CD4-positive, alpha-beta T cell treated with Interferon gamma for 1 hour (primary cell): ENCODE measurements around the gene APBB2.
"Not testable (repeated sequence)": the region's sequence is repeated elsewhere in the genome, so short reads cannot be mapped to it uniquely, and the experiment has no call there.

Experiments used
- DNase-seq: peaks from one replicate; pipeline ENCODE4 v3.0.0-alpha.2; 2020

Gene APBB2

GRCh38 chr4:41095192-41095872 is 119.0 kb downstream of the APBB2 start:
- DNase-seq: no peak

GRCh38 chr4:41092128-41092527 is 122.2 kb downstream of the APBB2 start:
- DNase-seq: no peak

- no peak for DNase-seq
These were observed 132.5 kb downstream of the APBB2 start for GRCh38 chr4:41081847-41082246.

DNA sequence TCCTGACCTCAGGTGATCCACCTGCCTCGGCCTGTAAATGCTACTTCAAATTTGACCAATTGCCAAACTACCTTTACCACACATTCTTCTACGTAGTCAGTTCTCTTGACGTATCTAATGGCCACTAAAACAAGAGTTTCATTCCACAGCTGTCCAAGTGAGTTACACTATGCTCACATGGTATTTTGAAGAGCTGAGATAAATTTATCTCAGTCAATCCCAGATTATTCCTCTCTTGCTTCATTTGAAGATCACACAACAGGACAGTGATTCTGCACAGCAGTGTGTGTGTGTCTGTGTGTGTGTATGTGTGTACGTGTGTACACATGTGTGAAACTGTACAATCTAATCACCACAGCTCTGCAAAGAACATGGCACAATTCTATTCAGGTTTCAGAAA is 133.4 kb downstream of the APBB2 start:
- no peak for DNase-seq

- no peak for DNase-seq
These were observed 134.3 kb downstream of the APBB2 start for GRCh38 chr4:41079881-41080560.

- DNase-seq: no peak
These were observed 136.7 kb downstream of the APBB2 start for GRCh38 chr4:41077628-41078027.

DNA sequence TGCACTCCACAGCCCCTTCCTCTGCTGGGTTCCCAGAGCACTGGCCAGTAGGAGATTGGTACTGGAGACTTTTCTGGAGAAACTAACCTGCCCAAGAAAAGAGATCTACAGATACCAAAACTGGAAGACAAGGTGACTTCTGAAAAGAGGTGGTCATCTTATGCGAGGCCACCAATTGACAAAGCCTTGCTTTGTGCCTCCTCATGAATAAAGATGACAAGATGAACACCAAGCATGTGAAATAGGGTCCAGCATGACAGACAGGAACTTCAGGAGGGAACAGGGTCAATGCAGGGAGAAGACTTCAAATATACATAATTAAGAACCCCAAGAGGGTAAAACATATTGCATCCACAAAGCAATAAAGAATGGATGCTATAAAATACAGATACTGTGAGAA is 137.9 kb downstream of the APBB2 start:
- no peak for DNase-seq

DNA sequence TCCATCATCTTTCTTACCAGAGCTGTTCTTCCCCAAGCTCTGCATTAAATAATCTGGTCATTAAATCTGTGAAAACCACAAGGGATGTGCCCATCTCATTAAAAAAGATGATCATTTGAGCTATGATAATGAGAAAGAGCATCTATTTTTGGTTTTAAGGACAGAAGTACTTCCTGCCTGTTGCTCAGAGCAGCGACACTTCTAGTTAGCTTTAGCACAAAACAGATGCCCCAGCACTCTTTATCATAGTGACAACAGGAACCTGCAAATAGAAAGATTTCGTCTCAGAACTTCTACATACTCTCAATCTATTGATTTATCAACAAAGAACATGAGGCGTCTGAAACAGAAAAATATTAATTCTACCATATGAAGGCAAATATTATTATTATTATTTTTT is 140.1 kb downstream of the APBB2 start:
- no peak for DNase-seq

DNA sequence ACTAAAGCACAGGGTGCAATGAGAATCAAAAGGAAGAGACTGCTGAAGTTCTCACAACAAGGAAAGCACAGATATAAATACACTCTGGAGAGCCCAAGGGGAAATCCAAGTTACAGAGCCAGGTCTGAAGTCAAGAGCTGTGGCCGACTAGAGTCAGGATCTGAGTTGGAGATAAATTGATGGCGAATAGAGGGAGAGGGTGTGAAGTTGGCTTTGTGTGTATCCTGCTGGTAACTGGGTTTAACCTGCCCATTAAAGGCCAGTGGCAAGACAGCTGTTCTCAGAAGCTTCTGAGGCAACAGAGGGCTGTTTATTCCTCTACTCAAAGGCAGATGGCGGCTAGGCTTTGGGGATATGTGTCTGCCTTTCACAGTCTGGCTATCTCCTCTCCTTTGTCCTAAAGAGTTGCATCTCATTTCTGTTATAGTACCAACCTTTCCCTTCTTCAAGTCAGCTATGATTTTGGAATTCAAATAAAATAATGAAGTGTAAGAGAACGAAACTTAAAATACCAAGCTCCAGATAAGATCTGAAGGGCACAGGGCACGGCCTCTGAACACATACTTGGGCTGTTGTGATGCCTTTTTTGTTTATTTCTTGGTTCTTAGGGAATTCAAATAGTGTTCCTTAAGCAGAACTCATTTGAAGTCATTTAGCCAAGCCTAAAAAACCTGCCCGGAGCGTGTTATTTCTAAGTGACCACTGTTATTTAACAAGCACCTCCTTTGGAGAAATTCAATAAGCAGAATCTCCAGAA is 142.1 kb downstream of the APBB2 start:
- no peak for DNase-seq

GRCh38 chr4:41070516-41071281 is 143.6 kb downstream of the APBB2 start:
- DNase-seq: no peak

DNA sequence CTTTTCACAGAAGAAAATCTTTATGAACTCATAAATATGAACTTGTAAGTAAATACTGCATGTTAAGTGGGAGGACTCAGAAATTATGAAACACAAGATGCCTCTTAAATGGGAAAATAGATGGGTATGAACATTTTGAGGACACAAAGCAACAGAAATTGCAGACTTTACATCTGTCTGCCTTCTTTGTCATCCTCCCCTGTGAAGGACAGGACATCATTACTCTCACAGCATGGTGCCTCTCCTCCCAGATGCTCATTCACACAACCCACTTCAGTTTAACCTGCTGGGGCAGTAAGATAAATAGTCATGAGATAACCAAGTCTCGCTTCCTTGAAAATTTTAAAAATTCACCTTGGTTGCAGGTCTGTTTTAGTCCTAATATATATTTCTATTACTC is 144.5 kb downstream of the APBB2 start:
- no peak for DNase-seq

DNA sequence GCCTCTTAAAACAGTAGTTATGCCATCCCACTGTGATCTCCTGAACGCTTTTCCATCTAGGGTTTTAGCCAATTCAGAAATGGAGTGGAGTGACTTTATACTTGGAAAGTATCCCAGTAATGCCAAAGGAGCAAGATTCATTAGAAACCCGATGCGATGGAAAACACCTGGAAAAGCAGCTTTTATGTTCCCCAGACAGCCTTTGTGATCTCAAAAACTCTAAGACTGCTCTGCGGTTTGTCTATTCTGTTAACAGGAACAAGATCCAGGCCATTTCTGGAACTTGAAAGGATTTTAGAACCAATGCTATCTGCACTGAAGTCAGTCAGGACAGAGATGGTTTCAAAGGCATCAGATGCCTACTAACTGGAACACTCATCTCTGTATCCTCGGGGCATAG is 145.1 kb downstream of the APBB2 start:
- DNase-seq: no peak

DNA sequence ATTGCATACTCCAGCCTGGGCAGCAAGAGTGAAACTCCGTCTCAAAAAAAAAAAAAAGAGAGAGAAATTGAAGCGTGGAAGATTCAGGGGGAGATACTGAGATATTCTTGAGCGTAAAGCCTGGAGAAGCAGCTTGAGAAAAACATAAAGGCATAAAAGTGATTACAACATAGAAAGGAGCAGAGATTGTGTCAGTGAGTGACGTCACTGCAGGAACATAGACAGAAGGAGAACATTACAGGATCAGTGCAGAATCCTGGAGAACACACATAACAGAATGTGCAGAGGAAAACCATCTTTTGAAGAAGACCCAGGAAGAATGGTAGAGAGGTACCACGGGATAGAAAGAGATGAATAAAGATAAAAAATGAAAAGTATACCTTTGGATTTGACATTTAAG is 147.0 kb downstream of the APBB2 start:
- no peak for DNase-seq

DNA sequence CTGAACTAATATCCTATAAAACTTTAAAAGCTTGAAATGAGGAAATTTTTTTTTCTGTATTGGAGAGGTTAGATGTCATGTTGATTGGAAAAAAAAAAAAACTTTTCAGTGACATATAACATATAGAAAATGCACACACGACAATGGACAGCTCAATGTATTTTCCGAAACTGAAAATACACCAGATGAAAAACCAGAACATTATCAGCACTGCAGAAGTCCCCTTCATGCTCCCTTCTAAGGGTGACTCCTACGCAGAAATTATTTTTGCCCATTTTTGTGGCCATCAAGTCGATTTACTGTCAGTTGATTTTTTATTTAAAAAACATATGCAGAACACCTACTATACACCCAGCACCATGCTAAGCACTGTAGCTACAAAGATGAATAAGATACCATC is 148.3 kb downstream of the APBB2 start:
- no peak for DNase-seq

GRCh38 chr4:41065434-41066006 is 148.8 kb downstream of the APBB2 start:
- no peak for DNase-seq

- DNase-seq: no peak
These were observed 149.4 kb downstream of the APBB2 start for GRCh38 chr4:41064953-41065352.

GRCh38 chr4:41061482-41062185 is 152.7 kb downstream of the APBB2 start:
- DNase-seq: no peak

GRCh38 chr4:41060352-41061334 is 153.7 kb downstream of the APBB2 start:
- DNase-seq: no peak

DNA sequence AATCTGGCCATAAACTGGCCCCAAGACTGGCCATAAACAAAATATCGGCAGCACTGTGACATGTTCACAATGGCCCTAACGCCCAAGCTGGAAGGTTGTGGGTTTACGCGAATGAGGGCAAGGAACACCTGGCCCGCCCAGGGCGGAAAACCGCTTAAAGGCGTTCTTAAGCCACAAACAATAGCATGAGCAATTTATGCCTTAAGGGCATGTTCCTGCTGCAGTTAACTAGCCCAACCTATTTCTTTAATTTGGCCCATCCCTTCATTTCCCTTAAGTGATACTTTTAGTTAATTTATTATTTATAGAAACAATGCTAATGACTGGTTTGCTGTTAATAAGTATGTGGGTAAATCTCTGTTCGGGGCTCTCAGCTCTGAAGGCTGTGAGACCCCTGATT is 154.9 kb downstream of the APBB2 start:
- not testable (repeated sequence) for DNase-seq

DNA sequence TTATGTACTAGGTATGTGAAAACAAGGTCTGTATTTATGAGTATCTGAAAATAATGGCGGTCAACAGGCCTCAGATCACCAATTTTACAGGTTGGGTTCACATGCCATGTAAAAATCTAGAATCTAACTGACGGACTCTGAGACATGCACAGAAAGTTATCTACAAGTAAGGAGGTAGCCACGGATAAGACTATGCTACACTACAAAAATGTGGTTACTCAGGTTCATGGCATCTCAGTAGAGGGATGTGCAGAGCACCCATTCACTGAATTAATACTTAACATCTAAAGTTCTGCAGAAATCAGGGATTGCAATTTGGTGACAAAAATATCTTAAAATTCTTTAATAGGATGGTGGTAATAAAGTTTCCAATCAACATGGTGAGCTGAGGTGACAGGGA is 155.9 kb downstream of the APBB2 start:
- DNase-seq: no peak

DNA sequence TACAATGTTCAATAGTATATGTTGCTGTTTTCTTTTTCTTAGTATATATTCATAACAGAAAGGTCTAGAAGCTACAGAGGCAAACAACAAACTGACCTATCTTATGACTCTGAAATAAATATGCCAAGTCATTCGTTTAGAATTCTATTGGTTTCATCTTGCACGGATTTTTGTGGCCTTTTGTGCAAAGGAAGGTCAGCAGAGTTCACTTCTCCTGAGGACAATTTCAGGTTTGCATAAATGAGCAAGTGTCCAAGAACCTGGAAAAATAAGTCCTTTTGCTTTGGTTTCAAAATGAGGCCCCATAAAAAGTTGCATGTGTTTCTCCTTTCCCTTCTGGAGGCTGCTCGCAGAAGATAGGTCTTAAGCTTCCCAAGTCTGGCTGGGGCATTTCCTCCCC is 156.9 kb downstream of the APBB2 start:
- DNase-seq: no peak
